SK-N-SH (cell line): Measurements from ENCODE around the gene FCAMR. TPM values are rescaled to one million over a fixed set of nuclear protein-coding genes. Genes with fewer than 3 reads are reported as not detected.

Experiments used
- CTCF ChIA-PET: fragments of 300-600, 350-600 bp; formaldehyde crosslinking; extraction: SDS; loops from one replicate; lab custom pipeline; 2021; lab: Yijun Ruan, JAX
- POLR2A ChIA-PET: fragments of 350-600 bp; sonication (Branson Sonifier 250); formaldehyde crosslinking; extraction: SDS; loops from one replicate; lab custom pipeline; 2020; ENCODE audit warnings: antibody characterized with exemption, inconsistent platforms; lab: Yijun Ruan, JAX
- DNase-seq: peaks from one replicate; pipeline ENCODE4 v3.0.0; 2012
- H2AFZ ChIP-seq: fragments of 200-600 bp; sonication (generic); 2 replicates; pipeline ENCODE4 v1.8.1; 2016; ENCODE audit warnings: antibody characterized with exemption, mild to moderate bottlenecking, low read depth
- H3F3A ChIP-seq: fragments of 200-600 bp; sonication (generic); replicated peaks from 2 replicates; pipeline ENCODE3; 2016; ENCODE audit warnings: antibody characterized with exemption, mild to moderate bottlenecking; ENCODE audit not compliant: insufficient read depth
- H3K27ac ChIP-seq, 2 experiments: fragments of 200-500 bp in 1 of 2; fragments of 200-600 bp in 1 of 2; sonication (Bioruptor generic) in 1 of 2; sonication (generic), shearing (Covaris generic) in 1 of 2; 2 replicates each; pipeline versions ENCODE4 v1.5.1 to v1.6.1; 2014 to 2016; ENCODE audit warnings: low read depth in 2 of 2, inconsistent platforms in 1 of 2, low read length in 1 of 2, mild to moderate bottlenecking in 1 of 2, mixed read lengths in 1 of 2
- H3K27me3 ChIP-seq: fragments of 200-600 bp; sonication (generic), shearing (Covaris generic); 2 replicates; pipeline ENCODE4 v1.6.1; 2016; ENCODE audit warnings: mixed run types; ENCODE audit not compliant: insufficient read depth
- H3K36me3 ChIP-seq, 2 experiments: fragments of 200-500 bp in 1 of 2; fragments of 200-600 bp in 1 of 2; sonication (Bioruptor generic) in 1 of 2; sonication (generic) in 1 of 2; replicated peaks in 1 of 2; 2 replicates each; pipeline versions ENCODE3 to v1.5.1; 2014 to 2016; ENCODE audit warnings: low read length in 1 of 2, mild to moderate bottlenecking in 1 of 2; ENCODE audit not compliant: insufficient read depth in 2 of 2, control insufficient read depth in 1 of 2
- H3K4me1 ChIP-seq, 2 experiments: fragments of 200-500 bp in 1 of 2; fragments of 200-600 bp in 1 of 2; sonication (Bioruptor generic) in 1 of 2; sonication (generic), shearing (Covaris generic) in 1 of 2; 2 replicates each; pipeline versions ENCODE4 v1.5.1 to v1.6.1; 2014 to 2016; ENCODE audit warnings: low read depth in 1 of 2, low read length in 1 of 2, mixed run types in 1 of 2; ENCODE audit not compliant: insufficient read depth in 2 of 2, control insufficient read depth in 1 of 2
- H3K4me2 ChIP-seq: fragments of 200-600 bp; sonication (generic), shearing (Covaris generic); 2 replicates; pipeline ENCODE4 v1.6.1; 2017; ENCODE audit warnings: mixed run types
- H3K4me3 ChIP-seq, 2 experiments: fragments of 200-500 bp in 1 of 2; fragments of 200-600 bp in 1 of 2; sonication (Bioruptor generic) in 1 of 2; sonication (generic), shearing (Covaris generic) in 1 of 2; 2 replicates each; pipeline versions ENCODE4 v1.5.1 to v1.8.1; 2014 to 2016; ENCODE audit warnings: low read depth in 2 of 2, inconsistent platforms in 1 of 2, low read length in 1 of 2, mild to moderate bottlenecking in 1 of 2, mixed read lengths in 1 of 2, moderate library complexity in 1 of 2
- H3K79me2 ChIP-seq: fragments of 200-600 bp; sonication (generic); 2 replicates; pipeline ENCODE4 v1.8.1; 2017; ENCODE audit warnings: mild to moderate bottlenecking; ENCODE audit not compliant: insufficient read depth
- H3K9ac ChIP-seq: fragments of 200-600 bp; sonication (generic); 2 replicates; pipeline ENCODE4 v1.6.1; 2017; ENCODE audit warnings: mixed run types
- H3K9me2 ChIP-seq: fragments of 200-600 bp; sonication (generic); 2 replicates; pipeline ENCODE4 v1.6.1; 2017; ENCODE audit warnings: mixed run types
- H3K9me3 ChIP-seq: fragments of 200-600 bp; sonication (generic); 2 replicates; pipeline ENCODE4 v1.6.1; 2017; ENCODE audit warnings: mixed run types, mild to moderate bottlenecking, moderate library complexity
- H4K20me1 ChIP-seq: fragments of 200-600 bp; sonication (generic); 2 replicates; pipeline ENCODE4 v1.6.1; 2017; ENCODE audit warnings: mild to moderate bottlenecking, mixed run types; ENCODE audit not compliant: insufficient read depth
- CTCF ChIP-seq: fragments of 200-600 bp; sonication (generic); IDR thresholded peaks from 2 replicates; pipeline ENCODE4 v1.6.1; 2017; ENCODE audit warnings: antibody characterized with exemption, mild to moderate bottlenecking, moderate library complexity
- ELF1 ChIP-seq: IDR thresholded peaks from 2 replicates; pipeline ENCODE4 v1.4.0; 2012
- GATA2 ChIP-seq: sonication (generic); formaldehyde crosslinking; IDR thresholded peaks from 2 replicates; pipeline ENCODE4 v1.5.0; 2020; ENCODE audit warnings: mild to moderate bottlenecking, missing genetic modification reagents
- MXI1 ChIP-seq: IDR thresholded peaks from 2 replicates; pipeline ENCODE4 v1.6.1; 2012; ENCODE audit warnings: mild to moderate bottlenecking, low read depth, low read length, improper control_type of control experiment
- POLR2AphosphoS5 ChIP-seq: IDR thresholded peaks from 2 replicates; pipeline ENCODE4 v1.6.1; 2012; ENCODE audit warnings: low read depth, low read length
- RFX5 ChIP-seq: IDR thresholded peaks from 2 replicates; pipeline ENCODE4 v1.6.1; 2012; ENCODE audit warnings: mild to moderate bottlenecking, improper control_type of control experiment, low read length
- USF2 ChIP-seq: fragments of 150-350 bp; IDR thresholded peaks from 2 replicates; pipeline ENCODE4 v1.6.1; 2017; ENCODE audit warnings: antibody characterized with exemption, low read length, low read depth, borderline replicate concordance
- YY1 ChIP-seq: IDR thresholded peaks from 2 replicates; pipeline ENCODE4 v1.4.0; 2012; ENCODE audit warnings: low read depth, mild to moderate bottlenecking
- ZBTB33 ChIP-seq: IDR thresholded peaks from 2 replicates; pipeline ENCODE4 v1.4.0; 2012; ENCODE audit warnings: low read depth, borderline replicate concordance
- WGBS: methylation state at CpG from one replicate; pipeline ENCODE4 v1.1.6; 2017; ENCODE audit warnings: low lambda C conversion rate; 5-methylcytosine and 5-hydroxymethylcytosine counted together
- polyA plus RNA-seq, 3 experiments: library from polyadenylated mRNA; depleted of rRNA; stranded (reverse); fragments of >200 nt; gene quantifications; 2 replicates each; pipeline ENCODE4 v1.2.3, GENCODE V29; 2012

Gene FCAMR
- polyA plus RNA-seq, 1 of the 3 experiments (the other 2 are of a cell fraction), result not detected

GRCh38 chr1:206944703-206945102 lies 25.6 kb downstream of the FCAMR start:
- Histone ChIP-seq H3K36me3 (no peaks in the 10 kb centered on the region), H4K20me1 (no peaks in the 10 kb centered on the region), H3K9ac (no peak overlapping the region), H3K9me3 (no peaks in the 10 kb centered on the region), H3K4me2 (no peak overlapping the region), H3K27me3 (peaks cover 52% of the 10 kb centered on the region; the same call in 1 of the 2 replicates), H2AFZ (no peak overlapping the region), H3F3A (no peaks in the 10 kb centered on the region), H3K4me3 (no peak overlapping the region), H3K79me2 (no peaks in the 10 kb centered on the region), H3K9me2 (no peaks in the 10 kb centered on the region), H3K27ac (no peak overlapping the region), H3K4me1 (no peaks in the 10 kb centered on the region)
- CTCF ChIA-PET, result no interaction called here
- TF ChIP-seq MXI1 (no peak), ELF1 (no peak), RFX5 (no peak), CTCF (no peak), YY1 (no peak), POLR2AphosphoS5 (no peak), ZBTB33 (no peak), GATA2 (no peak)
- POLR2A ChIA-PET, result no interaction called here
- DNase-seq, result no peak
- WGBS, result 35% methylated on average over 5 of the region's 5 CpGs

GRCh38 chr1:206941766-206942418 lies 28.4 kb downstream of the FCAMR start:
- Histone ChIP-seq H3K27me3 (peaks cover 47% of the 10 kb centered on the region; the same call in 1 of the 2 replicates), H3K9me2 (no peaks in the 10 kb centered on the region), H3K4me2 (no peak overlapping the region), H3K9ac (no peak overlapping the region), H3K36me3 (no peaks in the 10 kb centered on the region), H4K20me1 (no peaks in the 10 kb centered on the region), H3K79me2 (no peaks in the 10 kb centered on the region), H3F3A (no peaks in the 10 kb centered on the region), H3K4me1 (no peaks in the 10 kb centered on the region), H2AFZ (no peak overlapping the region), H3K9me3 (no peaks in the 10 kb centered on the region), H3K4me3 (no peak overlapping the region), H3K27ac (no peak overlapping the region)
- TF ChIP-seq MXI1 (no peak), ELF1 (no peak), USF2 (no peak)
- ChIA-PET POLR2A (no interaction called here), CTCF (interaction anchor here (1.3 to 2.3 kb wide), 4 partner anchors 8 to 207 kb away, joined by 3 to 8 read pairs (median 8); no protein-coding TSS in a partner anchor)
- 15% methylated on average over 5 of the region's 6 CpGs for WGBS
- no peak for DNase-seq
